Measurements from ENCODE around the gene SPHK2.
"Not testable (repeated sequence)": the region's sequence is repeated elsewhere in the genome, so short reads cannot be mapped to it uniquely, and the experiment has no call there.

The SPHK2 gene

DNA sequence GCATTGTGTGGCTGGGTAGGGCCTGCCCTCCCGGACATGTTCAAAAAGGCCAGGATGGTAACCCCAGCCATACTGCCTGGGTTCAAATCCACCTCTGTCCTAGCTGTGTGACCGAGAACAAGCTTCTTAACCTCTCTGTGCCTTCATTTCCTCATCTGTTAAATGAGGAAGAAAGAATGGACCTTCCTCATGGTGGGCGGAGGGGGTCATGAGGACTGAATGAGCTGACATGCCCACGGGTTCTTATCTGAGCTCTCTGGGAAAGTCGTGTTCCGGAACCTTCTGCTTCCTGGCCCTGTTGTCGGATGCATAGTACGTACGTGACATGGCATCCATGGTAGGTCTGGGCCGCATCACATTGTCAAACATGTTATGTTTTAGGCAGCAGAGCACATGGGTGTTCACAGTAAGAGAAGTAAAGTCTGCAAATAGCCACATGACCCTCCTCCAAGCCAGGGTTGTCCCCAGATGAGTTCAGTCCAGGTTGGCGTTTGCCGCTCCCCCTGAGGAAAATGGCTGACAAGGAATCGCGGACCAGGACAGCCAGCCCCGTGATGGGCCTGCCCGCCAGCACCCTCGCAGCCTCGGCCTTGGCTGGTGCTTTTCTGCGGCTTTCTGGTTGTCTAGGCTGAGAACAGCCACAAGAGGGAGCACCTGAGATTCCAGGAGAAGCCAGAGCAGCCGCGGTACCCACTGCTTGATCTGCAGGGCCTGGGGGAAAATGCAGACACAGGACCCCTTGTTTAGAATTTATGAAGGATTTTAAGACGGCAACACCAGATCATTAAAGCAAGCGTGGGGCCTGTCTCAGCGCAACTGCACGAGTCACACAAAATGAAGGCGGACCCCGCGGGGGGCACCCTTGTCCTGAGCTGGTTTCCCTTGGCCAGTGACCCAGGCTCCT lies 55.9 kb downstream of the SPHK2 start:
- Mint-ChIP-seq H3K36me3 (no peaks in the 10 kb centered on the region), H3K4me3 (no peak overlapping the region), H3K27me3 (peaks cover 27% of the 10 kb centered on the region), H3K27ac (no peak overlapping the region), H3K4me1 (peaks cover 6% of the 10 kb centered on the region), H3K9me3 (no peaks in the 10 kb centered on the region)
- CTCF ChIA-PET: interaction anchor here (0.8 to 4.3 kb wide), 12 partner anchors 9 to 295 kb away, joined by 3 to 31 read pairs (median 4); partner anchors contain the start of gene CA11
- DNase-seq: peak; percentile 86

DNA sequence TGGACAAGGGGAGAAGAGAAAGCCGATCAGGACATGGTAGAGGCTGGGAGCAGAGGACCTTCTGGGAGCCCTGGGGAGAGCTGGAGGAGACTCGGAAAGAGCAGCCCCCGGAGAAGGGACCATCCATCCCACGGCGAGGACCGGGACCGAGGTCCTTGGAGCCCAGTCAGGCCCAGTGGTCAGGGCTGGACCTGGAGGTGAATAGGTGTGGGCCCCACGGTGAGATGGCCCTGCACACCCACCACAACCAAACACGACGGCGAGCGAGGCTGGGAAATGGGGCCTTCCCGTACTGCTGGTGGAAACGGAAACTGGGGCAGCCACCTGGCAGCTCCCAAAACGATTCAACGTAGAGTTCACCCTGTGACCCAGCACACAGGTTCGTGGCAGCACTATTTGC lies 57.2 kb downstream of the SPHK2 start:
- Mint-ChIP-seq H3K27me3 (peaks cover 27% of the 10 kb centered on the region), H3K27ac (no peak overlapping the region), H3K9me3 (no peaks in the 10 kb centered on the region), H3K4me3 (no peak overlapping the region), H3K4me1 (peaks cover 6% of the 10 kb centered on the region), H3K36me3 (no peaks in the 10 kb centered on the region)
- CTCF ChIA-PET: interaction anchor here (1.6 to 4.3 kb wide), 4 partner anchors 10 to 171 kb away, joined by 3 to 31 read pairs (median 4); partner anchors contain the start of gene CA11
- no peak for DNase-seq

DNA sequence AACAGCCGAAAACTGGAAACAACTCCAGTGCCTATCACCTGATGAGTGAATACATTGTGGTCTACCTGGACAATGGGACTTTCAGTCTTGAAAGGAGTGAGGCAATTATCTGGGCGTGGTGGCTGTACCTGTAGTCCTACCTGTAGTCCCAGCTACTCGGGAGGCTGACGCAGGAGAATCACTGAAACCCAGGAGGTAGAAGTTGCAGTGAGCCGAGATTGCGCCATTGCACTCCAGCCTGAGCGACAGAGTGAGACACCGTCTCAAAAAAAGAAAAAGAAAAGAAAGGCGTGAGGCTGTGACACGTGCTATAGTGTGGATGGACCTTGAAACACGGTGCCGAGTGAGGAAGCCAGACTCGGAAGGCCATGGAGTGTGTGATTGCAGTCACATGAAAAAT lies 57.6 kb downstream of the SPHK2 start:
- CTCF ChIA-PET: interaction anchor here (0.8 to 4.3 kb wide), 5 partner anchors 10 to 294 kb away, joined by 3 to 31 read pairs (median 5); partner anchors contain the start of gene CA11
- Mint-ChIP-seq H3K27ac (no peak overlapping the region), H3K4me1 (peaks cover 6% of the 10 kb centered on the region), H3K4me3 (no peak overlapping the region), H3K36me3 (no peaks in the 10 kb centered on the region), H3K9me3 (no peaks in the 10 kb centered on the region), H3K27me3 (peaks cover 27% of the 10 kb centered on the region)
- DNase-seq: no peak

DNA sequence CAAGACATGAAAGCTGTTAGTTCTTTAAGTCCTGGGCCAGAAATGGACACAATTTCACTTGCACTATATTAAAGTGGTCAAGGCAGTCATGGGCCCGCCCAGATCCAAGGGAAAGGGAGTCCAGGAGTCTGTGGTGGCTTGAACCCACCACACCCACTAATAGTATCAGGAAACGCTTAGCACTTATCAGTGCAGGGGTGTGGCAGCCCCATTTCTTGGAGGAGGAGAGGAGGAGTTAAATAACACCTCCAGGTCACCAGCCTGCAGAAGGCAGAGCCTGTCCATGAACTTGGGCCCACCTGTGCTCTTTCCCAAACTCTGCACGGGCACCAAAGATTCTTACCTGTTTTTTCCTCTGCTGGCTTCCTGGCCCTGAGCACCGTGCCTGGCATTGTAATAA lies 58.9 kb downstream of the SPHK2 start:
- H3K4me1 Mint-ChIP-seq: peaks cover 6% of the 10 kb centered on the region

DNA sequence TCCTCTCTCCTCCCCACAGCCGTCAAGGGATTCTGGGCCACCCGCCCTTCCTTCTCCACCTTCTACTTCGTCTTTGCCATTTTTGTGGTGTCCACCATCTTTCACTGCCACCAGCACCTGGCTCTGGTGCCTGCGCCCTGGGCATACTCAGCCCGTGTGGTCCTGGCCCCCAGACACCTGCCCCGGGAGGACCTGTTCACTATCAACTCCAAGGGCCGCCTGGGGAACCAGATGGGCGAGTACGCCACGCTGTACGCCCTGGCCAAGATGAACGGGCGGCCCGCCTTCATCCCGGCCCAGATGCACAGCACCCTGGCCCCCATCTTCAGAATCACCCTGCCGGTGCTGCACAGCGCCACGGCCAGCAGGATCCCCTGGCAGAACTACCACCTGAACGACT lies 60.7 kb downstream of the SPHK2 start:
- DNase-seq, CTCF ChIA-PET, H3K9me3 Mint-ChIP-seq, H3K4me3 Mint-ChIP-seq, H3K36me3 Mint-ChIP-seq, H3K4me1 Mint-ChIP-seq, H3K27ac Mint-ChIP-seq: not testable (repeated sequence)
- peaks cover 18% of the 10 kb centered on the region for H3K27me3 Mint-ChIP-seq

More for the DNA sequence above, 58.9 kb downstream of the SPHK2 start:
- DNase-seq: no peak
- CTCF ChIA-PET: interaction anchor here (1.7 to 2.3 kb wide), 2 partner anchors 61 to 293 kb away, joined by 5 read pairs; no protein-coding TSS in a partner anchor
- Mint-ChIP-seq H3K9me3 (no peaks in the 10 kb centered on the region), H3K4me3 (no peak overlapping the region), H3K36me3 (no peaks in the 10 kb centered on the region), H3K27ac (no peak overlapping the region), H3K27me3 (peaks cover 22% of the 10 kb centered on the region)
